Stimulated activated CD8-positive, alpha-beta memory T cell treated with anti-CD3 and anti-CD28 coated beads, Interleukin-15, amount 100 ng/mL, for 4 hours (primary cell): ENCODE data around the gene AMHR2.

Source experiments
- DNase-seq, 2 donors: peaks; one replicate each; pipeline ENCODE4 v3.0.0-alpha.2; 2020; ENCODE audit warnings: low read depth in 2 of 2

AMHR2 gene

DNA sequence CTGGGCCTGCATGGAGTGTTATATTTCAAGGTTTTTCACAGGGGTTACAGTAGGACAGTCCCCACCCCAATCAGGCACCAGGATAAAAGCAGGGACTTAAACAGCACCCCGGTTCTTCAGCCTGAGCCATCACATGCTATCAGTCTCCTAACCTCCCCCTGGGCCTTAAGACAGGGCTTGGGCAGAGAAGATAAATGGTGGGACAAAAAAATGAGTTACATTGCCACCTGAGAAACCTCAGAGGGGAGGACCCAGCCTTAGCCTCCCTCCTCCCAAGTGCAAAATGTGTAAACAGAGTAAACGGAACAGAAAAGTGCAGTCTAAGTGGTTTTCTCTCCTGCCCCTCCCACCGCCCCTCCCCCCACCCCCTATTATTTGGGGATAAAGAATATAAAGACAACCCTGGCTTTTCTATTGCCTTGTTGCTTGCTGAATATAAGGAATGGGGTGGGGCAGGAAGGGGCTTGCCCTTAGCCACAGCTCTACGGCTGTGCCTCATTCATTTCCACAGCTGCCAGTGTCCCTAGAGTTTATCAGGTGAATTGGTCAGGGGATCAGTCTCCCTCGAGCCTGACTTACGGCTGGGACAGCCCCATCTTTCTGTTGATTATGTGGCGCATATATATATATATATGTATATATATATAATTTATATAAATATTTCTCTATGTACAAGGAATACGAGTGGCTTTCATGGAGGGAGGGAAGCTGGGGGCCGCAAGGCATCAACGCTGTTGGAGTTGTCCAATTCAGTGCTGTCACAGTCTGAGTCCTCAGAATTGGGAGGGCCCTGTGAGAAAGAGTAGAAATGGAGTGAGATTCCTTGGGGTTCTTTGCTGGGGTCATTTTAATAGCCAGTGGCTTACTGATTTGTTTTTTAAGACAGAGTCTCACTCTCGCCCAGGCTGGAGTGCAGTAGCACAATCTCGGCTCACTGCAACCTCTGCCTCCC lies 57.1 kb downstream of the AMHR2 start:
- DNase-seq = no peak
